HG03520 (cell line): Measurements from ENCODE around the gene MTHFD2.
"Not testable (repeated sequence)": the region's sequence is repeated elsewhere in the genome, so short reads cannot be mapped to it uniquely, and the experiment has no call there.

Source experiments
- ATAC-seq: cut with Tn5 transposase; IDR thresholded peaks from one replicate; pipeline ENCODE4 v1.9.1; 2021; ENCODE audit warnings: mild to moderate bottlenecking, moderate library complexity; ENCODE audit not compliant: unreplicated experiment

The MTHFD2 gene

GRCh38 chr2:74194799-74195198, 3.6 kb upstream of the MTHFD2 start:
- no peak for ATAC-seq

- no peak for ATAC-seq
Measured at GRCh38 chr2:74197049-74197448, 1.4 kb upstream of the MTHFD2 start.

- no peak for ATAC-seq
Measured at GRCh38 chr2:74198023-74198460, 373 bp upstream of the MTHFD2 start.

- no peak for ATAC-seq
Measured at GRCh38 chr2:74199275-74199701, 873 bp downstream of the MTHFD2 start.

GRCh38 chr2:74199871-74200305, 1.5 kb downstream of the MTHFD2 start:
- no peak for ATAC-seq

- ATAC-seq: no peak
Measured at GRCh38 chr2:74201196-74201595, 2.8 kb downstream of the MTHFD2 start.

GRCh38 chr2:74201596-74201995, 3.2 kb downstream of the MTHFD2 start:
- no peak for ATAC-seq

GRCh38 chr2:74204436-74204835, 6.0 kb downstream of the MTHFD2 start:
- ATAC-seq: no peak

GRCh38 chr2:74205113-74205512, 6.7 kb downstream of the MTHFD2 start:
- ATAC-seq: no peak

GRCh38 chr2:74205596-74205995, 7.2 kb downstream of the MTHFD2 start:
- ATAC-seq: no peak

GRCh38 chr2:74206180-74206688, 7.8 kb downstream of the MTHFD2 start:
- peak; percentile 76 for ATAC-seq

GRCh38 chr2:74212702-74213410, 14.4 kb downstream of the MTHFD2 start:
- no peak for ATAC-seq

- ATAC-seq: not testable (repeated sequence)
Measured at GRCh38 chr2:74215771-74216170, 17.4 kb downstream of the MTHFD2 start.

GRCh38 chr2:74216642-74217041, 18.2 kb downstream of the MTHFD2 start:
- no peak for ATAC-seq

- ATAC-seq: no peak
Measured at GRCh38 chr2:74219846-74220486, 21.6 kb downstream of the MTHFD2 start.

GRCh38 chr2:74221091-74221490, 22.7 kb downstream of the MTHFD2 start:
- no peak for ATAC-seq

GRCh38 chr2:74221604-74222299, 23.3 kb downstream of the MTHFD2 start:
- ATAC-seq: no peak

GRCh38 chr2:74222300-74222650, 23.9 kb downstream of the MTHFD2 start:
- ATAC-seq: no peak

GRCh38 chr2:74223941-74224770, 25.7 kb downstream of the MTHFD2 start:
- ATAC-seq: no peak

GRCh38 chr2:74225698-74226459, 27.5 kb downstream of the MTHFD2 start:
- no peak for ATAC-seq
